Activated naive CD8-positive, alpha-beta T cell treated with anti-CD3 and anti-CD28 coated beads for 36 hours (primary cell): Measurements from ENCODE around the gene LGALS7B. TPM values are rescaled to one million over a fixed set of nuclear protein-coding genes. Genes with fewer than 3 reads are reported as not detected.
"Not testable (repeated sequence)": the region's sequence is repeated elsewhere in the genome, so short reads cannot be mapped to it uniquely, and the experiment has no call there.

ENCODE experiments used
- DNase-seq: peaks from one replicate; pipeline ENCODE4 v3.0.0; 2021
- H3K27ac Mint-ChIP-seq: one replicate; pipeline ENCODE4 v1.8.0; 2022; ENCODE audit warnings: mild to moderate bottlenecking, moderate library complexity, mixed read lengths
- H3K27me3 Mint-ChIP-seq: one replicate; pipeline ENCODE4 v1.8.0; 2022; ENCODE audit warnings: mild to moderate bottlenecking, mixed read lengths
- H3K36me3 Mint-ChIP-seq: one replicate; pipeline ENCODE4 v1.8.0; 2021; ENCODE audit warnings: mild to moderate bottlenecking, mixed read lengths
- H3K4me1 Mint-ChIP-seq: one replicate; pipeline ENCODE4 v1.8.0; 2021; ENCODE audit warnings: mixed read lengths
- H3K4me3 Mint-ChIP-seq: one replicate; pipeline ENCODE4 v1.8.0; 2022; ENCODE audit warnings: mild to moderate bottlenecking, moderate library complexity, mixed read lengths
- H3K9me3 Mint-ChIP-seq: one replicate; pipeline ENCODE4 v1.8.0; 2022; ENCODE audit warnings: mixed read lengths
- total RNA-seq, 2 experiments: library from RNA; stranded (reverse); gene quantifications; one replicate each; pipeline ENCODE4 v1.2.3, GENCODE V29; 2021

LGALS7B gene
- total RNA-seq, 2 experiments from 2014 or later = not detected

DNA sequence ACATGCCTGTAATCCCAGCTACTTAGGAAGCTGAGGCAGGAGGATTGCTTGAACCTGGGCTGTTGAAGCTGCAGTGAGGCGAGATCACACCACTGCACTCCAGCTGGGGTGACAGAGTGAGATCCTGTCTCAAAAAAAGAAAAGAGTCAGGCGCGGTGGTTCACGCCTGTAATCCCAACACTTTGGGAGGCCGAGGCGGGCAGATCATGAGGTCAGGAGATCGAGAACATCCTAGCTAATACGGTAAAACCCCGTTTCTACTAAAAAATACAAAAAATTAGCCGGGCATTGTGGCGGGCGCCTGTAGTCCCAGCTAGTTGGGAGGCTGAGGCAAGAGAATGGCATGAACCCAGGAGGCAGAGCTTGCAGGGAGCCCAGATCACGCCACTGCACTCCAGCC lies 6.8 kb upstream of the LGALS7B start:
- not testable (repeated sequence) for H3K9me3 Mint-ChIP-seq, H3K4me1 Mint-ChIP-seq, H3K27me3 Mint-ChIP-seq, H3K36me3 Mint-ChIP-seq, H3K27ac Mint-ChIP-seq, DNase-seq, H3K4me3 Mint-ChIP-seq

DNA sequence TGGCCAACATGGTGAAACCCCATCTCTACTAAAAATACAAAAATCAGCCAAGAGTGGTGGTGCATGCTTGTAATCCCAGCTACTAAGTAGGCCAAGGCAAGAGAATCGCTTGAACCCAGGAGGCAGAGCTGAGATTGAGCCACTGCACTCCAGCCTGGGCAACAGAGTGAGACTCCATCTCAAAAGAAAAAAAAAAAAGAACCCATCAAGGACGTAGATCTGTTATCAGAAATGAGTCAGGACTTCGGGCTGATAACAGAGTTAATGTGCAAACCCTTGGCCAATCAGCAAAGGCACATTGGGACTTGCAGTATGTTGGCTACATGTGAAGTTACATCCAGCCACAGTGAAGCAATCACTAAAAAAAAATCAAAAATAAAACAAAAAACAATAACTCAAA lies 4.8 kb upstream of the LGALS7B start:
- H3K9me3 Mint-ChIP-seq = no peaks in the 10 kb centered on the region
- no peaks in the 10 kb centered on the region for H3K36me3 Mint-ChIP-seq
- DNase-seq = no peak
- H3K27ac Mint-ChIP-seq = no peak overlapping the region
- no peaks in the 10 kb centered on the region for H3K27me3 Mint-ChIP-seq
- H3K4me3 Mint-ChIP-seq = no peak overlapping the region
- H3K4me1 Mint-ChIP-seq = no peaks in the 10 kb centered on the region

DNA sequence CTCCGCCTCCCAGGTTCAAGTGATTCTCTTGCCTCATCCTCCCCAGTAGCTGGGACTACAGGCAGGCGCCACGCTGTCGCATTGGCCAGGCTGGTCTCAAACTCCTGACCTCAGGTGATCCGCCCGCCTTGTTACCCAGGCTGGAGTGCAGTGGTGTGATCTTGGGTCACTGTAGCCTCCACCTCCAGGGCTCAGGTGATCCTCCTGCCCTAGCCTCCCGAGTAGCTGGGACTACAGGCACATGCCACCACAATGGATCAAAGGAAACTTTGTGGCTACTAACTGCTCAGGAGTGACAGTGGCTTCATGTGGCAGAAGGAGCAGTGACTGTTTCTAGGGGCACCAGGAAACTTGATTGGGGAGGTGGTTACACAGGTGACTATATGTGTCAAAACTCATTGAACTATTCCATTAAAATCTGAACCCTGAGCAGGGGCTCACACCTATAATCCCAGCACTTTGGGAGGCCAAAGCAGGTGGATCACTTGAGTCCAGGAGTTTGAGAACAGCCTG lies 3.8 kb upstream of the LGALS7B start:
- no peak overlapping the region for H3K4me3 Mint-ChIP-seq
- no peaks in the 10 kb centered on the region for H3K36me3 Mint-ChIP-seq
- no peaks in the 10 kb centered on the region for H3K4me1 Mint-ChIP-seq
- H3K9me3 Mint-ChIP-seq = no peaks in the 10 kb centered on the region
- DNase-seq = no peak
- no peaks in the 10 kb centered on the region for H3K27me3 Mint-ChIP-seq
- no peak overlapping the region for H3K27ac Mint-ChIP-seq

DNA sequence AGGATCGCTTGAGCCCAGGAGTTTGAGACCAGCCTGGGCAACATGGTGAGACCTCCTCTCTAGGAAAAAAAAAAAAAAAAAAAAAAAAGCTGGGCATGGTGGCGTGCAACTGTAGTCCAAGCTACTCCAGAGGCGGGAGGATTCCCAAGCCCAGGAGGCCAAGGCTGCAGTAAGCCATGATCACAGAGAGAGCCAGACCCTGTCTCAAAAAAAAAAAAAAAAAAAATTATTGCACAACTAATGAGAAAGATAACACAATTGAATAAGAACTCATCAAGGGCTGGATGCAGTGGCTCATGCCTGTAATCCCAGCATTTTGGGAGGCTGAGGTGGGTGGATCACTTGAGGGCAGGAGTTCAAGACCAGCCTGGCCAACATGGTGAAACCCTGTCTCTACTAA lies 2.9 kb upstream of the LGALS7B start:
- not testable (repeated sequence) for H3K27ac Mint-ChIP-seq, H3K4me1 Mint-ChIP-seq, H3K4me3 Mint-ChIP-seq, H3K9me3 Mint-ChIP-seq, H3K36me3 Mint-ChIP-seq, DNase-seq, H3K27me3 Mint-ChIP-seq

DNA sequence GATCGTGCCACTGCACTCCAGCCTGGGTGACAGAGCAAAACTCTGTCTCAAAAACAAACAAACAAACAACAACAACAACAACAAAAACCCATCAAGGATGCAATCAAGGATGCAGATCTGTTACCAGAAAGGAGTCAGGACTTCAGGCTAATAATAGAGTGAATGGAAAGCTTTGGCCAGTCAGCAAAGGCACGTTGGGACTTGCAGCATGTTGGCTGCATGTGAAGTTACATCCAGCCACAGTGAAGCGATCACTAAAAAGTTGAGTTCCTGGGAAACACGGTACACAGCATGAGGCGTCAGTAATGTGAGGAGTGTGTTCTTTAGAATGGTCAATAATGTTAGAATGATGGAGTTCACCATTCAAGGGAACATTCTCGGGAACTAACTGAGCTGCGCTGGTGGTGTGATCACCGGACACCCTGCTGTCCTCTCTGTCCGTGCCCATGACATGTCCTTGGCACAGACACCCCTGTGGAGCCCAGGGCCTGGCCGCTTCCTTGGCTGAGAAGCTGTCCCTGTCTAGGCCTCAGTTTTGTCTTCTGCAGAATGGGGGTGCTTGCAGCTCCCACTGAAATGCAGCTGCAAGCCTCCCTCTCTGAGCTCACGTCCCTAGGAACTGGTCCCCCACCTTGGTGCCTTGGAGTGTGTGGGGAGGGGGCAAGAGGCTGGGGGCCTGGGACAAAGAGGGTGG lies 2.3 kb upstream of the LGALS7B start:
- Mint-ChIP-seq H3K27ac (no peak overlapping the region), H3K4me1 (no peaks in the 10 kb centered on the region), H3K36me3 (no peaks in the 10 kb centered on the region), H3K4me3 (no peak overlapping the region), H3K9me3 (no peaks in the 10 kb centered on the region), H3K27me3 (no peaks in the 10 kb centered on the region)
- DNase-seq = no peak

DNA sequence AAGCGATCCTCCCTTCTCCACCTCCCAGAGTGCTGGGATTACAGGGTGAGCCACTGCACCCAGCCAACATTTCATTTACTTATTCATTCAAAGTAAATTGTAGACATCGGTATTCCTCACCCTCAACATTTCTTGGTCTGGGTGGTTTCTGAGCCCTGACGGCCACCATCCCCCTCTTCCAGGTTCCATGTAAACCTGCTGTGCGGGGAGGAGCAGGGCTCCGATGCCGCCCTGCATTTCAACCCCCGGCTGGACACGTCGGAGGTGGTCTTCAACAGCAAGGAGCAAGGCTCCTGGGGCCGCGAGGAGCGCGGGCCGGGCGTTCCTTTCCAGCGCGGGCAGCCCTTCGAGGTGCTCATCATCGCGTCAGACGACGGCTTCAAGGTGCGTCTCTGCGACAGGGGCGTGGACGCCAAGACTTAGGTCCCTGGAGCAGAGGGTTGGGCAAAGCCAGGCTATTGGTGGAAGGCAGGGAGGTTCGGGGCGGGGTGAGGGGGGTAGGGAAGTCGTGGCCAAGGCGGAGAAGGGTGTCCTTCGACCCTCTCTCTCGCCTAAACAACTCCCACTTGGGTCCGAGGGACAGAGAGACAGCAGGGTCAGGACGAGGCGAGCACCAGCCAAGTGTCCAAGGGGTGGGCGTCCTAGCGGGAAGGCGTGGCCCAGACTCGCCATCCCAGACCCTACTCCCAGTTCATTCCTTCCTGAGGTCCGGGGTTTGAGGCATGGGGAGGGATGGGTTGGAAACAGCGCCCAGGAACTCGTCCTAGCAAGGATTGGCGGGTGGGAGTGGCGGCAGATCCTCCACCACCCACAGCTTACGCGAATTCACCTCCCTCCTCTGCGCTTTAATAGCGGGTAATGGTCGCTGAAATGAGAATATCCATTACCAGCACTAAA lies 1.8 kb downstream of the LGALS7B start:
- H3K27me3 Mint-ChIP-seq, H3K27ac Mint-ChIP-seq, H3K4me3 Mint-ChIP-seq, H3K9me3 Mint-ChIP-seq, H3K36me3 Mint-ChIP-seq, DNase-seq, H3K4me1 Mint-ChIP-seq: not testable (repeated sequence)

DNA sequence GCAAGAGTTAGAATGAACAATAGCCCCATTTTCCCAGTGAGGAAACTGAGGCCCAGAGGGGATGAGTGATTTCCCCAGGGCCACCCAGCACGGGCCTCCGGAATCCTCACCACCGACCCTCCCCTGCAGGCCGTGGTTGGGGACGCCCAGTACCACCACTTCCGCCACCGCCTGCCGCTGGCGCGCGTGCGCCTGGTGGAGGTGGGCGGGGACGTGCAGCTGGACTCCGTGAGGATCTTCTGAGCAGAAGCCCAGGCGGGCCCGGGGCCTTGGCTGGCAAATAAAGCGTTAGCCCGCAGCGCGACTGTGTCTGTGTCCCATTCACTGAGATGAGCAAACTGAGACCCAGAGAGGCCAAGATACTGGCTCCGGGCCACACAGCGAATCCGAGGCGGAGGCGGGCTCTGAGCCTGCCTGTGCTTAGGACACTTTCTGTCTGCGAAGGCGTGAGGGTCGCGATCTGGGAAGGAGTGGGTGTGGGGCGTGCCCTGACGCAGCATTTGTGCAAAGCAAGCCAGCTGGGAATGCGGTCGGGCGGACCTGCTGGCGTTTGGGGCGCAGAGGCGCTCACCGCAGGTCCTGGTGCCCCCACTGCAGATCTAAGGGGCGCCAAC lies 2.6 kb downstream of the LGALS7B start:
- not testable (repeated sequence) for H3K4me3 Mint-ChIP-seq, H3K36me3 Mint-ChIP-seq, H3K27ac Mint-ChIP-seq, H3K9me3 Mint-ChIP-seq, H3K4me1 Mint-ChIP-seq, H3K27me3 Mint-ChIP-seq, DNase-seq

DNA sequence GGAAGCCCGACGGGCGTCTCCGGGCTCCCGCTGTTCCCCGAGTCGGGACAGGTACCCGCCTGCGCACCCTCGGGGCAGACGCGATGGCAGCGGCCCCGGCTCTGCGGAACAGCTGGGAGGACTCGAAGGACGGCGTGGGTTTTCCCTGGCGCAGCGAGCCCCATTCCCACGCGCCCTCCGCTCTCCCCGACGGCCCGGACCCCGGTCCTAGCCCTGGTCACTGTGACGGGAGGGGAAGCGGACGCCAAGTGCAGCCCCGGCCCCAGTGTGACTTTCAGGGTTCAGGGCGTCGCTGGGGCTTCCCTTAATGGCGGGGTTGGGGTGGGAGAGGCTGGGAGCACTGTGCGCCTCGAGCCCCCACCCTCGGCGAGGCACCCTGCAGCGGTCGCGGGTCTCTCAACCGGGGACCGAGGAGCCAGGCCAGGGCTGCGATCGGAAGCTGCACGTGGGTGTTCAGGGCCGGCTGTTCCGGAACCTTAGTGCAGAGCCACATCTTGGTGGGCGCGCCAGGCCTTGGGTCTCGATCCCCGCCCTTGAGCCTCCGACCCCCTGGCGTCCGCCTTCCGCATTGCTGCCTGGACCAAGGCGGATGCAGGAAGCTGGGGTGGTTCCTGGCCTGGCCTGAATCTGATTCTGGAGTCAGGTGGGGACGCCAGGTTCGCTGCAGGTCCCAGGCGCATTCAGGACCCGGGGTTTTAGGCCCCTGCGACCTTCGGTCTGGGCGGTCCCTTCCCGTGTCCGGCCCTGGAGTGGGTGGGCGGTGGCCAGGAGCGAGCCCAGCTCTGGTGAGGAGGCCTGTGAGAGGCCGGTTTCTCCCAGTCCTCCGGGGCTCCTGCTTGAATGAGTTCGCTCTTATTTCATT lies 3.5 kb downstream of the LGALS7B start:
- peak; percentile 67 for DNase-seq
- no peaks in the 10 kb centered on the region for H3K36me3 Mint-ChIP-seq
- peaks cover 3% of the 10 kb centered on the region for H3K4me1 Mint-ChIP-seq
- H3K27me3 Mint-ChIP-seq = no peaks in the 10 kb centered on the region
- H3K9me3 Mint-ChIP-seq = no peaks in the 10 kb centered on the region
- peak overlapping the region; percentile 25 for H3K4me3 Mint-ChIP-seq
- H3K27ac Mint-ChIP-seq = no peak overlapping the region

DNA sequence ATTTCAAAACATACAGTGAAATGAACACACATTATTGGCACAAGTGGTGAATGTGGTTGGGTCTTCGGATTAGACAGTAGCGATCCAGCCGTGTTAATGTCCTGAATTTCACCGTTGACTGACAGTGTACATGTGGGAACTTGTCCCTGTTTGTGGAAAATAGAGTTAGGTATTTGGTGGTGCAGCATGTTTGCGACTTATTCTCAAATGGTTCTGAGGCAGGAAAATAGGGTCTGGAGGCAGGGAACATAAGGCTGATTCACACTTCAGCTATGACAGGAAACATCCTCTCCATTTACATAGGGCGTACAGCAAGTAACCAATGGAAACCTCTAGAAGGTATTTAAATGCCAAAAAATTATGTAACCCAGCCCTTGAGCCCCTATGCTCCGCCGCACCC lies 4.2 kb downstream of the LGALS7B start:
- DNase-seq = no peak
- no peaks in the 10 kb centered on the region for H3K27me3 Mint-ChIP-seq
- H3K4me1 Mint-ChIP-seq = peaks cover 3% of the 10 kb centered on the region
- H3K4me3 Mint-ChIP-seq = no peak overlapping the region
- no peaks in the 10 kb centered on the region for H3K36me3 Mint-ChIP-seq
- H3K9me3 Mint-ChIP-seq = no peaks in the 10 kb centered on the region
- H3K27ac Mint-ChIP-seq = no peak overlapping the region

DNA sequence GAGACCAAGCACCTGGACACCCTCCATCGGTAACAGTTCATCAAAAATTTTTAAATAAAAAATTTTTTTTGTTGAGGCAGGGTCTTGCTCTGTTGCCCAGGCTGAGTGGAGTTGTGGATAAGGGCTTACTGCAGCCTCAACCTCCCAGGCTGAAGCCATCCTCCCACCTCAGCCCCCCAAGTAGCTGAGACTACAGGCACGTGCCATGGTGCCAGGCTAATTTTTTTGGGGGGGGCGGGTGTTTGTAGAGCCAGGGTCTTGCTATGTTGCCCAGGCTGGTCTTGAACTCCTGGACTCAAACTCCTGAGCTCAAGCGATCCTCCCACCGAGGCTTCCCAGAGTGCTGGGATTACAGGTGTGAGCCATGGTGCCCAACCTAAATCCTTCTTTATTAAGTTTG lies 4.7 kb downstream of the LGALS7B start:
- H3K27me3 Mint-ChIP-seq = no peaks in the 10 kb centered on the region
- H3K36me3 Mint-ChIP-seq = no peaks in the 10 kb centered on the region
- peaks cover 3% of the 10 kb centered on the region for H3K4me1 Mint-ChIP-seq
- no peak for DNase-seq
- no peak overlapping the region for H3K4me3 Mint-ChIP-seq
- no peaks in the 10 kb centered on the region for H3K9me3 Mint-ChIP-seq
- H3K27ac Mint-ChIP-seq = no peak overlapping the region

DNA sequence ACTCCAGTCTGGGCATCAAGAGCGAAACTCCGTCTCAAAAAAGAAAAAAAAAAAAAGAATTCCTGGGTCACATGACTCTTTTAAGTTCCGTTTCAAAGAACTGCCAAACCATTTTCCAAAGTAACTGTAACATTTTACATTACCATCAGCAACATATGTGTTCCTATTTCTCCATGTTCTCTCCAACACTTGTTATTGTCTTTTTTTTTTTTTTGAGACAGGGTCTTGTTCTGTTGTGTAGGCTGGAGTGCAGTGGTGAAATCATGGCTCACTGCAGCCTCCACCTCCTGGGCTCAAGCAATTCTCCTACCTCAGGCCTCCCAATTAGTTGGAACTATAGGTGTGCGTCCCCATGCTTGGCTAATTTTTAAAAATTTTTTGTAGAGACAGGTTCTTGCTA lies 6.5 kb downstream of the LGALS7B start:
- no peak overlapping the region for H3K4me3 Mint-ChIP-seq
- no peaks in the 10 kb centered on the region for H3K36me3 Mint-ChIP-seq
- H3K27ac Mint-ChIP-seq = no peak overlapping the region
- H3K4me1 Mint-ChIP-seq = peaks cover 3% of the 10 kb centered on the region
- H3K27me3 Mint-ChIP-seq = no peaks in the 10 kb centered on the region
- H3K9me3 Mint-ChIP-seq = no peaks in the 10 kb centered on the region
- no peak for DNase-seq

DNA sequence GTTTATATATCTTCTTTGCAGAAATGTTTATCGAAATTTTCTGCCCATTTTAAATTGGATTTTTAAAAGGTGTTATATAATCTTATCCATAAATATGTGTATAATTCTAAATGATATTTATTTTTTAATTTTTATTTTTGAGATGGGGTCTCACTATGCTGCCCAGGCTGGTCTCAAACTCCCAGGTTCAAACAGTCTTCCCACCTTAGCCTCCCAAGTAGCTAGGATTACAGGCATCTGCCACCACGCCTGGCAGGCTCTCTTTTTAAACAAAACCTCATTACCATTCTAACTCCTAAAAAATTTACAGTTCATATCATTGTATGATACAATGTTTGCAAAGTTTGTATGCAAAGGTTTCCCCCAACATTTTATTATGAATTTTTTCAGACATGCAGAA lies 7.2 kb downstream of the LGALS7B start:
- Mint-ChIP-seq H3K27ac (no peak overlapping the region), H3K27me3 (no peaks in the 10 kb centered on the region), H3K4me1 (peaks cover 3% of the 10 kb centered on the region), H3K4me3 (no peak overlapping the region), H3K36me3 (no peaks in the 10 kb centered on the region), H3K9me3 (no peaks in the 10 kb centered on the region)
- no peak for DNase-seq

DNA sequence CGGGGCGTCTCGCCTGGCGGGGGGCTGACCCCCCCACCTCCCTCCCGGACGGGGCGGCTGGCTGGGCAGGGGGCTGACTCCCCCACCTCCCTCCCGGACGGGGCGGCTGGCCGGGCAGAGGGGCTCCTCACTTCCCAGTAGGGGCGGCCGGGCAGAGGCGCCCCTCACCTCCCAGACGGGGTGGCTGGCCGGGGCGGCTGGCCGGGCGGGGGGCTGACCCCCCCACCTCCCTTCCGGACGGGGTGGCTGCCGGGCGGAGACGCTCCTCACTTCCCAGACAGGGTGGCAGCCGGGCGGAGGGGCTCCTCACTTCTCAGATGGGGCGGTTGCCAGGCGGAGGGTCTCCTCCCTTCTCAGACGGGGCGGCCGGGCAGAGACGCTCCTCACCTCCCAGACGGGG lies 8.8 kb downstream of the LGALS7B start:
- H3K4me3 Mint-ChIP-seq, H3K4me1 Mint-ChIP-seq, H3K36me3 Mint-ChIP-seq, H3K27me3 Mint-ChIP-seq, H3K9me3 Mint-ChIP-seq, DNase-seq, H3K27ac Mint-ChIP-seq: not testable (repeated sequence)

DNA sequence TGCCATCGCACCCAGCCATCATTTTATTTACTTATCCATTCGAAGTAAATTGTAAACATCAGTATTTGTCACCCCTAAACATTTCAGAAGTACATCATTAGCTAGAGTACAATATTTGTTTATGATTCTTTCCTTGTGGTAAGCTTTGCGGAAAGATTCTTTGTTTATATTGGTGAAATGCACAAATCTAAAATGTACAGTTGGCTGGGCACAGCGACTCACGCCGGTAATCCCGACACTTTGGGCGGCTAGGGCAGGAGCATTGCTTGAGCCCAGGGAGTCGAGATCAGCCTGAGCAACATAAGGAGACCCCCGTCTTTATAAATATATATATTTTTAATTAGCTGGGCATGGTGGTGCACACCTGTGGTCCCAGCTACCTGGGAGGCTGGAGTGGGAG lies 10.1 kb downstream of the LGALS7B start:
- H3K4me3 Mint-ChIP-seq = no peak overlapping the region
- H3K27ac Mint-ChIP-seq = no peak overlapping the region
- DNase-seq = no peak
- H3K36me3 Mint-ChIP-seq = no peaks in the 10 kb centered on the region
- H3K9me3 Mint-ChIP-seq = no peaks in the 10 kb centered on the region
- H3K27me3 Mint-ChIP-seq = no peaks in the 10 kb centered on the region
- no peaks in the 10 kb centered on the region for H3K4me1 Mint-ChIP-seq
